ENCODE results near the gene DMRTA2. TPM values are rescaled to one million over a fixed set of nuclear protein-coding genes. Genes with fewer than 3 reads are reported as not detected.

The DMRTA2 gene
- total RNA-seq, 2 donors from 2014 or later: 1.1 TPM; not detected in 1

DNA sequence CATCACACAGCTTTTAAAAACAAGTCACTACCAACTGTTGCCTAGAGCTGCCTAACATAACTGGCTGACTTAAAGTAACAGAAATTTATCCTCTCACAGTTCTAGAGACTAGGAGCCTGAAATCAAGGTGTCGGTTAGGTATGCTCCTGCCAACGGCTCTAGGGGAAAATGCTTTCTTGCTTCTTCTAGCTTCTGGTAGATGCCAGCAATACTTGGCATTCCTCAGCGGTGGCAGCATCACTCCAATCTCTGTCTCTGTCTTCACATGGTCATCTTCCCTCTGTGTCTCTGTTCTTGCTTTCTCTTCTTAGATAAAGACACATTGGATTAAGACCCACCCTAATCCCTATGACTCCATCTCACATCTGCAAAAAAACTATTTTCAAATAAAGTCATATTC lies 51.5 kb downstream of the DMRTA2 start:
- no peak for DNase-seq (ENCODE audit: low spot score)
- H3K9me3 ChIP-seq: no peaks in the 10 kb centered on the region
- WGBS: 56% methylated on average over 3 of the region's 3 CpGs
- H3K27ac ChIP-seq: no peak overlapping the region
- no peak overlapping the region for H3K4me3 ChIP-seq
- H3K4me1 ChIP-seq (replicated peaks): no peaks in the 10 kb centered on the region
- intact Hi-C loops (cut with DNase I): no loop called here
- no peaks in the 10 kb centered on the region for H3K36me3 ChIP-seq
- no peaks in the 10 kb centered on the region for H3K27me3 ChIP-seq (replicated peaks; ENCODE audit: insufficient read depth)
- TF ChIP-seq, protein P1, sequence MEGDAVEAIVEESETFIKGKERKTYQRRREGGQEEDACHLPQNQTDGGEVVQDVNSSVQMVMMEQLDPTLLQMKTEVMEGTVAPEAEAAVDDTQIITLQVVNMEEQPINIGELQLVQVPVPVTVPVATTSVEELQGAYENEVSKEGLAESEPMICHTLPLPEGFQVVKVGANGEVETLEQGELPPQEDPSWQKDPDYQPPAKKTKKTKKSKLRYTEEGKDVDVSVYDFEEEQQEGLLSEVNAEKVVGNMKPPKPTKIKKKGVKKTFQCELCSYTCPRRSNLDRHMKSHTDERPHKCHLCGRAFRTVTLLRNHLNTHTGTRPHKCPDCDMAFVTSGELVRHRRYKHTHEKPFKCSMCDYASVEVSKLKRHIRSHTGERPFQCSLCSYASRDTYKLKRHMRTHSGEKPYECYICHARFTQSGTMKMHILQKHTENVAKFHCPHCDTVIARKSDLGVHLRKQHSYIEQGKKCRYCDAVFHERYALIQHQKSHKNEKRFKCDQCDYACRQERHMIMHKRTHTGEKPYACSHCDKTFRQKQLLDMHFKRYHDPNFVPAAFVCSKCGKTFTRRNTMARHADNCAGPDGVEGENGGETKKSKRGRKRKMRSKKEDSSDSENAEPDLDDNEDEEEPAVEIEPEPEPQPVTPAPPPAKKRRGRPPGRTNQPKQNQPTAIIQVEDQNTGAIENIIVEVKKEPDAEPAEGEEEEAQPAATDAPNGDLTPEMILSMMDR (IDR thresholded peaks at IDR 0.05): no peak
- TF ChIP-seq POLR2A (IDR thresholded peaks at IDR 0.05): no peak
- TF ChIP-seq POLR2AphosphoS5 (IDR thresholded peaks at IDR 0.05): no peak

DNA sequence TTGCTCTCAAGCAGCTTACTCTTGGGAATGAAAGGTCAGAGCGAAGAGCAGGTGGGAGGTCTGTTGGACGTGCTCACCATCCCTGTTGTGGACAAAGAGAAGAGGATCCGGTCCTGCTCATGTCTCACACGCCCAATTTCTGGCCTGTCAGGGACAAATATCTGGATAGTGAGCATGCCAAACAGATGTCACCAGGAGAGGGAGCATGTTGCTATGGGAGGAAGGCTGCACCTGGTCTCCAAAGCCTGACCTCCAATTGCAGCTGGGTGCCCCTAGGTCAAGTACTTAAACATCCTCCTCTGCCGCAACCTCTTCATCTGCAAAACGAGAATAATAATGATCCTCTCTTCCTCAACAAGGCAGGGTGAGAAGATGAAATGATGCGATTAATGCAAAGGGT lies 53.4 kb downstream of the DMRTA2 start:
- H3K4me3 ChIP-seq: no peak overlapping the region
- H3K4me1 ChIP-seq (replicated peaks): no peaks in the 10 kb centered on the region
- H3K27ac ChIP-seq: no peak overlapping the region
- no peaks in the 10 kb centered on the region for H3K27me3 ChIP-seq (replicated peaks; ENCODE audit: insufficient read depth)
- no peak for DNase-seq (ENCODE audit: low spot score)
- WGBS: 84% methylated on average over 7 of the region's 7 CpGs
- intact Hi-C loops (cut with DNase I): loop anchor here (10.0 kb wide), 1 partner anchor 335 kb away; no protein-coding TSS in a partner anchor
- H3K9me3 ChIP-seq: no peaks in the 10 kb centered on the region
- no peaks in the 10 kb centered on the region for H3K36me3 ChIP-seq
- no peak for TF ChIP-seq POLR2AphosphoS5 (IDR thresholded peaks at IDR 0.05)
- TF ChIP-seq, protein P1 (IDR thresholded peaks at IDR 0.05): peak in 1 of 4 experiments; percentile 12

DNA sequence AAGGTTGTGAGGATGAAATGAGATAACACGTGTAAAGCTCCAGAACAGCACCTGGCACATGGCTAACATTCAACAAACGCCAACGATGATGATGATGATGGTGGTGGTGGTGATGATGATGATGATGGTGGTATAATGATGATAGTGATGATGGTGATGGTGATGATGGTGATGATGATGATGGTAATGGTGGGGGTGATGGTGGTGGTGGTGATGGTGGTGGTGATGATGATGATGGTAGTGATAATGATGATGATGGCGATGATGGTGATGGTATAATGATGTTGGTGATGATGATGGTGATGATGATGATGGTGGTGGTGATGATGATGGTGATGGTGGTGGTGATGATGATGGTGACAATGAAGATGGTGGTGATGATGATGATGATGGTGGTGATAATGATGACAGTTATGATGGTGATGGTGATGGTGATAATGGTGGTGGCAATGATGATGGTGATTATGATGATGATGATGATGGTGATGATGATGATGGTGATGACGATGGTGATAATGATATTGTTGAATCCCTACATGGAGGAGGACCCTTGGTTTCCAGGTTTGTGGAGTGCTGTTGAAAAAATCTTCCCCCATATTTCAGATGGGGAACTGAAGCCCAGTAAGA lies 54.1 kb downstream of the DMRTA2 start:
- Histone ChIP-seq H3K9me3 (no peaks in the 10 kb centered on the region), H3K4me1 (replicated peaks) (no peaks in the 10 kb centered on the region), H3K4me3 (no peak overlapping the region), H3K36me3 (no peaks in the 10 kb centered on the region), H3K27ac (no peak overlapping the region), H3K27me3 (replicated peaks; ENCODE audit: insufficient read depth) (no peaks in the 10 kb centered on the region)
- intact Hi-C loops (cut with DNase I): loop anchor here (10.0 kb wide), 1 partner anchor 336 kb away; no protein-coding TSS in a partner anchor
- DNase-seq (ENCODE audit: low spot score): no peak
- TF ChIP-seq, protein P1 (IDR thresholded peaks at IDR 0.05): no peak
- no peak for TF ChIP-seq POLR2A (IDR thresholded peaks at IDR 0.05)
- TF ChIP-seq POLR2AphosphoS5 (IDR thresholded peaks at IDR 0.05): no peak
- WGBS: 86% methylated on average over 5 of the region's 5 CpGs

DNA sequence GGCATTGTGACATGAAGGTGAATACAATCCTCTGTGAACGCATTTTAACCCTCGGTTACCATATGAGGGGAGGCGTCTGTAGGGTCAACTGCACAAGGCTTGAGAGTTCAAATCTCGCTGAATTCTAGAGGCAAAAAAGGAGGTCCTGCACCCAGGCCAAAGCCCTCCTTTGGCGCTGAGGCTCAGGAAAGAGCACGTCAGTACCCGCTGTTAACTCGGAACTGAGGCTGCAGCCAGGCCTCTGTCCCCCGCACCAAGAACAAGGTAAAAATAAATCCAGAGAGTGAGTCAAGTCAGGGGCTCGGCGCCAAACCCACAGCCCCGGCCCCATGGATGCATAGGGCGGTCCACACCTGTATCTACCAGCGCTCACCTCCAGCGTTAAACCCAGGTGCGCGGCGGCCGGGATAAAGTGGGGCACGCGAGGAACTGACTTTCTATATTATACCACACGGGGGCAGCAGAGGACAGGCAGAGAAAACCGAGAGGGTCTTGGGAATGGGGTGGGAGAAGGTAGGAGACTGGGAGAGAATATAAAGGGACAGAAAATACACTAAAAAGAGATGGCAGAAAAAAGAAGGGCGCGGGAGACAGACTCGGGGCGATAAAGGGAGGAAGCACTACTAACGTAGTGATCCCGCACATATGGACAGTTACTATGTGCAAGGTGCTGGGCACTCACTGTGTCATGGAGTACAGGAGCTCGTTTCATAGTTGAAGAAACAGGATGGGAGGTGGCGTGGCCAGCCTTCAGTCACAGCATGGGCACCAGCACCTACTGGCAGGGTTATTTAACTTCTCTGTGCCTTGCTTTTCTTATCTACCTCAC lies 54.9 kb downstream of the DMRTA2 start:
- no peaks in the 10 kb centered on the region for H3K27me3 ChIP-seq (replicated peaks; ENCODE audit: insufficient read depth)
- no peak for TF ChIP-seq POLR2AphosphoS5 (IDR thresholded peaks at IDR 0.05)
- TF ChIP-seq, protein P1 (IDR thresholded peaks at IDR 0.05): peak; percentile 80 to 85 (median 83)
- WGBS: 11% methylated on average over 31 of the region's 31 CpGs
- H3K36me3 ChIP-seq: no peaks in the 10 kb centered on the region
- no peaks in the 10 kb centered on the region for H3K4me1 ChIP-seq (replicated peaks)
- intact Hi-C loops (cut with DNase I): loop anchor here (10.0 kb wide), 1 partner anchor 336 kb away; no protein-coding TSS in a partner anchor
- no peak overlapping the region for H3K27ac ChIP-seq
- no peaks in the 10 kb centered on the region for H3K9me3 ChIP-seq
- H3K4me3 ChIP-seq: no peak overlapping the region
- peak; percentile 20 for DNase-seq (ENCODE audit: low spot score)

Measured in prostate gland (tissue), 2 donors.